RWPE1 (cell line): ENCODE data around the gene SPATA21.
"Not testable (repeated sequence)": the region's sequence is repeated elsewhere in the genome, so short reads cannot be mapped to it uniquely, and the experiment has no call there.

ENCODE experiments used
- CTCF ChIA-PET: fragments of 350-600 bp; sonication (Branson Sonifier 250); formaldehyde crosslinking; extraction: SDS; loops from one replicate; lab custom pipeline; 2021; lab: Yijun Ruan, JAX
- POLR2A ChIA-PET: fragments of 400-600 bp; formaldehyde crosslinking; extraction: SDS; loops from one replicate; lab custom pipeline; 2020; ENCODE audit warnings: antibody characterized with exemption; ENCODE audit not compliant: low non-redundant PET; lab: Yijun Ruan, JAX
- DNase-seq: peaks from one replicate; pipeline ENCODE4 v3.0.0; 2012; ENCODE audit warnings: low spot score
- H3K27ac ChIP-seq: fragments of 450-650 bp; 2 replicates; pipeline ENCODE4 v1.5.1; 2017
- TF ChIP-seq, protein P1 (sequence below): fragments of 450-650 bp; conservative IDR thresholded peaks from 2 replicates; pipeline ENCODE4 v1.5.1; 2017; ENCODE audit warnings: low read depth, mild to moderate bottlenecking

Gene SPATA21

DNA sequence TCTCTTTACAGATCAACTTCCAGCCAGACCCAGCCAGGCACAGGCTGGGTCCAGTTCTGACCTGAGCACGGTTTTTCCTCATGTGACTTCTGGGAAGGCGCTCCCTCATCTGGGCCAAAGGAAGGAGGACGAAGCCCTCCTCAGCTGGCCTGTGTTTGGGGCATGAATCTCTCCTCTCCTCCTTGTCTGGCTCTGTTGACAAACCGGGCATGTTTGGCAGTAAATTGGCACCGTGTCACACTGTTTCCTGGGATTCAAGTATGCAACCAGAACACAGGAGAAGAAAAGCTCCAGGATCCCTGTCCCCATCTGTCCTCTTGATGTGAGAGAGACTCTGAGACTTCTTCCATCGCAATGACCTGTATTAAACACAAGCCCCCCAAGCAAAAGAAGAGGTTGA lies 21.6 kb upstream of the SPATA21 start:
- no peak for DNase-seq
- 0 out of 2 replicates have a peak overlapping the region, but pooled peaks have one; percentile 36 for H3K27ac ChIP-seq
- TF ChIP-seq, protein P1, sequence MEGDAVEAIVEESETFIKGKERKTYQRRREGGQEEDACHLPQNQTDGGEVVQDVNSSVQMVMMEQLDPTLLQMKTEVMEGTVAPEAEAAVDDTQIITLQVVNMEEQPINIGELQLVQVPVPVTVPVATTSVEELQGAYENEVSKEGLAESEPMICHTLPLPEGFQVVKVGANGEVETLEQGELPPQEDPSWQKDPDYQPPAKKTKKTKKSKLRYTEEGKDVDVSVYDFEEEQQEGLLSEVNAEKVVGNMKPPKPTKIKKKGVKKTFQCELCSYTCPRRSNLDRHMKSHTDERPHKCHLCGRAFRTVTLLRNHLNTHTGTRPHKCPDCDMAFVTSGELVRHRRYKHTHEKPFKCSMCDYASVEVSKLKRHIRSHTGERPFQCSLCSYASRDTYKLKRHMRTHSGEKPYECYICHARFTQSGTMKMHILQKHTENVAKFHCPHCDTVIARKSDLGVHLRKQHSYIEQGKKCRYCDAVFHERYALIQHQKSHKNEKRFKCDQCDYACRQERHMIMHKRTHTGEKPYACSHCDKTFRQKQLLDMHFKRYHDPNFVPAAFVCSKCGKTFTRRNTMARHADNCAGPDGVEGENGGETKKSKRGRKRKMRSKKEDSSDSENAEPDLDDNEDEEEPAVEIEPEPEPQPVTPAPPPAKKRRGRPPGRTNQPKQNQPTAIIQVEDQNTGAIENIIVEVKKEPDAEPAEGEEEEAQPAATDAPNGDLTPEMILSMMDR = no peak
- ChIA-PET POLR2A (no interaction called here), CTCF (no interaction called here)

DNA sequence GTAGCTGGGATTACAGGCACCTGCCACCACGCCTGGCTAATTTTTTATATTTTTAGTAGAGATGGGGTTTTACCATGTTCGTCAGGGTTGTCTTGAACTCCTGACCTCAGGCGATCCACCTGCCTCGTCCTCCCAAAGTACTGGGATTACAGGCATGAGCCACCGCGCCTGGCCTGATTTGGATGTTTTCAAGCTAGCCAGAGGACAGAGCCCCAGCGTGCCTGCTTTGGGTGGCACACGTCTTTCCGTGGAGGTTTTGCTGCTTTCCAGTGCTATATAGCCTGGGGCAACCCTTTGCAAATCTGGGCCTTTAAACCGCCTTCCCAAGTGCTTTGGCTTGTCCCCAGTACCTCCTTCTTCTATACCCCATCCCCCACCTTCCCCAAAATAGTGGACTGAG lies 18.9 kb upstream of the SPATA21 start:
- H3K27ac ChIP-seq, POLR2A ChIA-PET, DNase-seq: not testable (repeated sequence)
- CTCF ChIA-PET = interaction anchor here (1.2 kb wide), 1 partner anchor 16 kb away, joined by 3 read pairs; no protein-coding TSS in a partner anchor

DNA sequence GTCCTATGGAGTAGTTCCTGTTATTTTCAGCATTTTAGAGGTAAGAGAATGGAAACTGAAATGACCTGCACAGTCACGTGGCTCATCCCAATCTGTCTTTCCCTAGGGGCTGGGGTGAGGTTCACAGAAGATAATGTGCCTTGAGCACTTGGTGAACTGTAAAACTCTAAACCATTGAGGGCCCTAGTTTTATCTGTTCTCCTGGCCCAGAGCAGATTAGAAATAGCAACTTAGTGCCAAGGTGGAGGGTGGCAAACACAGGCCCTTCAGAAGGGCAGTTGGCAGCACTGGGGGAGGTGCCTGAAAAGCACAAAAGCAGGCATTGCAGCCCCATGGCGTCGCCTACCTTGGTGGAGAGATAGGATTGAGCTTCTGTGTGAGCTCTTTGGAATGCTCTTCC lies 17.7 kb upstream of the SPATA21 start:
- POLR2A ChIA-PET, H3K27ac ChIP-seq, DNase-seq: not testable (repeated sequence)
- CTCF ChIA-PET = interaction anchor here (1.2 kb wide), 1 partner anchor 15 kb away, joined by 3 read pairs; no protein-coding TSS in a partner anchor

DNA sequence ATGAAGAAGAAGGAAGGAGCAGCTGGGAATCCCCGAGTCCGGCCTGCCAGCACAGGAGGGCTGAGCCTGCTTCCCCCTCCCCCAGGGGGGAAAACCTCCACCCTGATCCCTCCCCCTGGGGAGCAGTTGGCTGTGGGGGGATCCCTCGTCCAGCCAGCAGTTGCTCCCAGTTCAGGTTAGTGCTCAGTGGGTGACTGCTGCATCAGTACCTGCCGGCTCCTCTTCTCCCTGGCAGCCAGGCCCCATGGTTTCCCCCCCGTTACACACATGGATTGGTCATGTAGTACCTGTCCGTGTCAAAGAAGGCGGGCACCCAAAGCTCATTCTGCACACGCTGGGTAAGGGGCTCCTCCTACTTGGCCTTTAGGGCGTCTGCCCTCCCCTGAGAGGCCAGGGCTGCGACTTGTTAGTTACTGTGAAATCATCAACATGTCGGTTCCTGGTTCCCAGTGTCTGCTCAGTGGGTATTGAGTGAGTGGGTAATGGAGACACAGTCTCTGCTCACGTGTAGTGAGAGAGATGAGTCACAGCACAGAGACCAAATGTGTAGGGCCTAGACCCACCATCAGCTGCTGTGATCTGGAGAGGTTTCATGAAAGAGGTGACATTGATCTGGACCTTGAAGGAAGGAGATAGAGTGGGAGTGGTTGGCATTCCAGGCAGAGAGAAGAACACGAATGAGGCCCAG lies 14.8 kb upstream of the SPATA21 start:
- ChIA-PET CTCF (no interaction called here), POLR2A (no interaction called here)
- TF ChIP-seq, protein P1 = no peak
- 0 out of 2 replicates have a peak overlapping the region, but pooled peaks have one; percentile 11 for H3K27ac ChIP-seq
- no peak for DNase-seq

DNA sequence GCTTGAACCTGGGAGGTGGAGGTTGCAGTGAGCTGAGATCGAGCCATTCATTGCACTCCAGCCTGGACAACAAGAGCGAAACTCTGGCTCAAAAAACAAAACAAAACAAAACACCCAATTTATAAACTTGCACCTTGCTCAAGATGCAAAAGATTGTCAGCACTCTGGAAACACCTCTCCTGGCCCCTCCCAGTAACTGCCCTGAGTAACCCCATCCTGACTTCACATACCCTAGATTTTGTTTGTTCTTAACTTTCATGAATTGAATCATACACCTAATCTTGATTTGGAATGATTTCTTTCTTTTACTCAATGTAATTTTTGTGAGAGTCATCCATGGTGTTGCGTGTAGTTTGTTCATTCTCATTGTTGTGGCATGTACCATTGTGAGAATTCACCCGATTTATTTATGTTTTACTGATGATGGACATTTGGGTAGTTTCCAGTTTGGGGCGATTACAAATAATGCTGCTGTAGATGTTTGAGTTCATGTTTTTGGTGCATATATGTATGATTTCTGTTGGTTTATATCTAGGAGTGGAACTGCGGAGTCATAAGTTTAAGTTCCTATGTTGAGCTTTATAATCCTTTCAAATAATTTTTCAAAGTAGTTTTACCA lies 13.7 kb upstream of the SPATA21 start:
- CTCF ChIA-PET = no interaction called here
- H3K27ac ChIP-seq = no peak overlapping the region
- TF ChIP-seq, protein P1 = no peak
- POLR2A ChIA-PET = no interaction called here
- no peak for DNase-seq

DNA sequence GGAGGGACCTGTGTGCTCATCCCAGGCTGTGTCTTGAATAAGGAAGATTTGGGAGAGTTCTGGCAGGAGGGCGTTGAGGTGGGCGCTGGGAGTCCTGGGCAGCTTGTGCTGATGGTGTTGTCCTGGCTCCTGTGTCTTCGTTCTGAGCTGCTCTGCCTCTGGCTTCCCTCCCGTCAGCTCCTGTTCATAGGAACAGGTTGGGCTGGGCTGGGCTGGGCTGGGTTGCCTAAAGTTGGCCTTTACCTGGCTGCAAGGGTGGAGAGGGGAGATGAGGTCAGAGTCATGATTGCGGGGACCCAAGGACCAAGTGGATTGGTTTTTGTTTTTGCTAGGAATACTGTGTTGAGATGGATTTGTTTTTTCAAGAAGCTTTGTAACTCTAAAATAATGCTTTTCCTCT lies 12.4 kb upstream of the SPATA21 start:
- TF ChIP-seq, protein P1 = no peak
- ChIA-PET CTCF (interaction anchor here (0.7 to 1.4 kb wide), 2 partner anchors 10 to 13 kb away, joined by 3 to 9 read pairs; partner anchors contain the start of gene NECAP2), POLR2A (interaction anchor here (0.6 kb wide), 1 partner anchor 10 kb away, joined by 3 read pairs; no protein-coding TSS in a partner anchor)
- no peak for DNase-seq
- H3K27ac ChIP-seq = peak overlapping the region; percentile 6; the same call in 1 of the 2 replicates

DNA sequence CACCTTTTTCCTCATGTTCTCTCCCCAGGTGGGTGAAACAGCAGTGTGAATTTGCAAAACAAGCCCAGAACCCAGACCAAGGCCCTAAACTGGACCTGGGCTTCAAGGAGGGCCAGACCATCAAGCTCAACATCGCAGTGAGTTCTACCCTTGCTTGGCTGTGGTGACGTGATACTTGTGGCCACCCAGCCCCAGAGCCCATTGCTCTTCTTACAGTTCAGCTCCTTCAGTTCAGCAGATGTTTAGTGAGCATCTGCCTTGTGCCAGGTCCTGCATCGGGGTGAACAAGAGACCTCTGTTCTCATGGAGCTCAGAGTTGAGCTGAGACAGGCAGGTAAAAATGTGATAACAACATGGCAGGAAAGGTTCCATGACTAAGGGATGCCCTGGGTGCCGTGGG lies 11.8 kb upstream of the SPATA21 start:
- no peak for DNase-seq
- ChIA-PET CTCF (interaction anchor here (1.4 kb wide), 1 partner anchor 9 kb away, joined by 9 read pairs; the partner anchor contains the start of gene NECAP2), POLR2A (interaction anchor here (0.6 kb wide), 1 partner anchor 10 kb away, joined by 3 read pairs; no protein-coding TSS in a partner anchor)
- TF ChIP-seq, protein P1 = no peak
- H3K27ac ChIP-seq = peak overlapping the region; percentile 6; the same call in 1 of the 2 replicates
